Caco-2 (cell line): ENCODE measurements around the gene DEFB127. TPM values are rescaled to one million over a fixed set of nuclear protein-coding genes. Genes with fewer than 3 reads are reported as not detected.

ENCODE experiments used
- BruUV-seq: library from RNA; stranded (reverse); fragments of 400-500 nt; replicated peaks from 2 replicates; lab custom pipeline; 2021; lab: Mats Ljungman, UMichigan
- CTCF ChIA-PET: fragments of 300-600 bp; sonication (Branson Sonifier 250); formaldehyde crosslinking; loops from one replicate; lab custom pipeline; 2022; ENCODE audit warnings: antibody characterized with exemption; lab: Charles Lee
- POLR2A ChIA-PET: fragments of 300-600 bp; sonication (Branson Sonifier 250); formaldehyde crosslinking; loops from one replicate; lab custom pipeline; 2022; ENCODE audit warnings: antibody characterized with exemption; lab: Charles Lee
- DNase-seq, 2 experiments: peaks; one replicate each; pipeline versions ENCODE4 v3.0.0 to v3.0.0-alpha.2; 2020 to 2022
- H3K27me3 ChIP-seq: replicated peaks from 2 replicates; pipeline ENCODE4 v1.6.0; 2011; ENCODE audit warnings: low read length; ENCODE audit not compliant: control insufficient read depth, insufficient read depth
- H3K36me3 ChIP-seq: 2 replicates; pipeline ENCODE4 v1.5.1; 2011; ENCODE audit warnings: low read length; ENCODE audit not compliant: control insufficient read depth, insufficient read depth
- H3K4me1 ChIP-seq: fragments of 250-450 bp; sonication (Bioruptor Pico); 2 replicates; pipeline ENCODE4 v1.5.1; 2020; ENCODE audit warnings: mild to moderate bottlenecking
- H3K4me3 ChIP-seq: 2 replicates; pipeline ENCODE4 v1.5.1; 2011; ENCODE audit warnings: low read depth, mild to moderate bottlenecking, control low read depth, low read length
- H3K9me3 ChIP-seq: fragments of 250-450 bp; sonication (Bioruptor Pico); 2 replicates; pipeline ENCODE4 v1.5.1; 2020; ENCODE audit warnings: mild to moderate bottlenecking, moderate library complexity
- H3K27ac Mint-ChIP-seq: one replicate; pipeline ENCODE4 v1.8.0; 2022; ENCODE audit warnings: mixed read lengths; ENCODE audit not compliant: unreplicated experiment
- H3K27me3 Mint-ChIP-seq: one replicate; pipeline ENCODE4 v1.8.0; 2022; ENCODE audit warnings: mixed read lengths; ENCODE audit not compliant: insufficient read depth, unreplicated experiment
- H3K36me3 Mint-ChIP-seq: one replicate; pipeline ENCODE4 v1.8.0; 2022; ENCODE audit warnings: mild to moderate bottlenecking, mixed read lengths; ENCODE audit not compliant: insufficient read depth, unreplicated experiment
- H3K4me1 Mint-ChIP-seq: one replicate; pipeline ENCODE4 v1.8.0; 2022; ENCODE audit warnings: low read depth, mixed read lengths; ENCODE audit not compliant: unreplicated experiment
- H3K4me3 Mint-ChIP-seq: one replicate; pipeline ENCODE4 v1.8.0; 2022; ENCODE audit warnings: mild to moderate bottlenecking, moderate library complexity, mixed read lengths; ENCODE audit not compliant: unreplicated experiment
- H3K9me3 Mint-ChIP-seq: one replicate; pipeline ENCODE4 v1.8.0; 2022; ENCODE audit warnings: mixed read lengths; ENCODE audit not compliant: unreplicated experiment
- CTCF ChIP-seq, 2 experiments: fragments of 200-600 bp in 1 of 2; IDR thresholded peaks; 1 replicate in 1 of 2; 2 replicates in 1 of 2; pipeline versions ENCODE4 v1.5.1 to v1.8.0; 2011 to 2022; ENCODE audit warnings: antibody characterized with exemption in 1 of 2, control low read depth in 1 of 2, inconsistent platforms in 1 of 2, low read depth in 1 of 2, low read length in 1 of 2, mild to moderate bottlenecking in 1 of 2, moderate library complexity in 1 of 2; ENCODE audit not compliant: insufficient read depth in 1 of 2, severe bottlenecking in 1 of 2, unreplicated experiment in 1 of 2
- intact Hi-C: fragments of 100-400 bp; cut with micrococcal nuclease; formaldehyde crosslinking; loops from one replicate; pipeline ENCODE4 v1.10.0; 2022; ENCODE audit not compliant: unreplicated experiment
- total RNA-seq: library from RNA; stranded (reverse); gene quantifications from 2 replicates; pipeline ENCODE4 v1.2.3, GENCODE V29; 2022

Gene DEFB127
- total RNA-seq, 1 experiment from 2014 or later = not detected

GRCh38 chr20:152131-152530, 5.1 kb upstream of the DEFB127 start:
- Mint-ChIP-seq H3K27ac (no peak overlapping the region), H3K27me3 (peaks cover 15% of the 10 kb centered on the region), H3K36me3 (no peaks in the 10 kb centered on the region), H3K4me3 (no peak overlapping the region), H3K9me3 (no peaks in the 10 kb centered on the region), H3K4me1 (no peaks in the 10 kb centered on the region)
- H3K4me3 ChIP-seq = no peak overlapping the region
- CTCF ChIA-PET = no interaction called here
- H3K27me3 ChIP-seq = no peaks in the 10 kb centered on the region
- H3K36me3 ChIP-seq = no peaks in the 10 kb centered on the region
- no peaks in the 10 kb centered on the region for H3K9me3 ChIP-seq
- no peaks in the 10 kb centered on the region for H3K4me1 ChIP-seq
- BruUV-seq = no TSS peak
- intact Hi-C loops = no loop called here
- no peak for DNase-seq
- no peak for TF ChIP-seq CTCF (IDR thresholded peaks at IDR 0.05; ENCODE audit: insufficient read depth in 1 of 2, low read depth in 1 of 2, low read length in 1 of 2, severe bottlenecking in 1 of 2, unreplicated experiment in 1 of 2)
- POLR2A ChIA-PET = no interaction called here

- Mint-ChIP-seq H3K36me3 (no peaks in the 10 kb centered on the region), H3K27me3 (peaks cover 12% of the 10 kb centered on the region), H3K4me3 (no peak overlapping the region), H3K4me1 (no peaks in the 10 kb centered on the region), H3K9me3 (no peaks in the 10 kb centered on the region), H3K27ac (no peak overlapping the region)
- no peak for TF ChIP-seq CTCF (IDR thresholded peaks at IDR 0.05; ENCODE audit: insufficient read depth in 1 of 2, low read depth in 1 of 2, low read length in 1 of 2, severe bottlenecking in 1 of 2, unreplicated experiment in 1 of 2)
- BruUV-seq = no TSS peak
- no peak for DNase-seq
- POLR2A ChIA-PET = no interaction called here
- CTCF ChIA-PET = no interaction called here
- intact Hi-C loops = no loop called here
- Histone ChIP-seq H3K36me3 (no peaks in the 10 kb centered on the region), H3K9me3 (no peaks in the 10 kb centered on the region), H3K4me3 (no peak overlapping the region), H3K27me3 (no peaks in the 10 kb centered on the region), H3K4me1 (no peaks in the 10 kb centered on the region)
Measured at GRCh38 chr20:164618-165017, 7.4 kb downstream of the DEFB127 start.

GRCh38 chr20:168876-169275, 11.6 kb downstream of the DEFB127 start:
- BruUV-seq = no TSS peak
- H3K4me3 Mint-ChIP-seq = no peak overlapping the region

More at GRCh38 chr20:168876-169275, 11.6 kb downstream of the DEFB127 start:
- H3K4me3 ChIP-seq = no peak overlapping the region
- H3K9me3 ChIP-seq = no peaks in the 10 kb centered on the region
- H3K27ac Mint-ChIP-seq = no peak overlapping the region
- POLR2A ChIA-PET = no interaction called here
- no peaks in the 10 kb centered on the region for H3K36me3 ChIP-seq
- TF ChIP-seq CTCF (IDR thresholded peaks at IDR 0.05; ENCODE audit: insufficient read depth in 1 of 2, low read depth in 1 of 2, low read length in 1 of 2, severe bottlenecking in 1 of 2, unreplicated experiment in 1 of 2) = no peak
- intact Hi-C loops = no loop called here
- H3K9me3 Mint-ChIP-seq = no peaks in the 10 kb centered on the region
- H3K4me1 Mint-ChIP-seq = no peaks in the 10 kb centered on the region
- no peaks in the 10 kb centered on the region for H3K36me3 Mint-ChIP-seq
- no peak for DNase-seq
- H3K4me1 ChIP-seq = no peaks in the 10 kb centered on the region
- H3K27me3 ChIP-seq = no peaks in the 10 kb centered on the region
- H3K27me3 Mint-ChIP-seq = peaks cover 8% of the 10 kb centered on the region
- CTCF ChIA-PET = interaction anchor here (0.7 kb wide), 1 partner anchor 47 kb away, joined by 3 read pairs; no protein-coding TSS in a partner anchor
